ENCODE results near the gene CHPF2.

CHPF2 gene

GRCh38 chr7:151251689-151252560, 19.6 kb downstream of the CHPF2 start:
- no peaks in the 10 kb centered on the region for H3K9me3 ChIP-seq (ENCODE audit: control insufficient read depth, insufficient read depth, low read depth, low read length)
- no peaks in the 10 kb centered on the region for H3K36me3 ChIP-seq (ENCODE audit: control insufficient read depth in 2 of 2, insufficient read depth in 1 of 2, low read length in 2 of 2)
- ChIA-PET POLR2A (interaction anchor here (0.6 to 1.4 kb wide), 6 partner anchors 12 to 75 kb away, joined by 3 to 7 read pairs (median 5); partner anchors contain the start of genes ABCF2 and CHPF2), CTCF (interaction anchor here (0.5 to 1.1 kb wide), 3 partner anchors 8 to 80 kb away, joined by 3 to 6 read pairs (median 4); no protein-coding TSS in a partner anchor)
- H3K27ac ChIP-seq (ENCODE audit: extremely low read depth, low read depth, low read length) = peak overlapping the region; percentile 62
- H3K4me3 ChIP-seq (ENCODE audit: low read depth, low read length) = peak overlapping the region; percentile 49
- peaks cover 3% of the 10 kb centered on the region; the same call in 1 of the 2 replicates for H3K4me1 ChIP-seq (ENCODE audit: control insufficient read depth, insufficient read depth, low read length)
- TF ChIP-seq ZNF398 (tag by site-specific recombination; IDR thresholded peaks at IDR 0.05) = peak; percentile 82
- TF ChIP-seq, protein P1, sequence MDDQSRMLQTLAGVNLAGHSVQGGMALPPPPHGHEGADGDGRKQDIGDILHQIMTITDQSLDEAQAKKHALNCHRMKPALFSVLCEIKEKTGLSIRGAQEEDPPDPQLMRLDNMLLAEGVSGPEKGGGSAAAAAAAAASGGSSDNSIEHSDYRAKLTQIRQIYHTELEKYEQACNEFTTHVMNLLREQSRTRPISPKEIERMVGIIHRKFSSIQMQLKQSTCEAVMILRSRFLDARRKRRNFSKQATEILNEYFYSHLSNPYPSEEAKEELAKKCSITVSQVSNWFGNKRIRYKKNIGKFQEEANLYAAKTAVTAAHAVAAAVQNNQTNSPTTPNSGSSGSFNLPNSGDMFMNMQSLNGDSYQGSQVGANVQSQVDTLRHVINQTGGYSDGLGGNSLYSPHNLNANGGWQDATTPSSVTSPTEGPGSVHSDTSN (CRISPR knock-in tag; IDR thresholded peaks at IDR 0.05) = peak; percentile 76
- TF ChIP-seq ZNF394 (tag by site-specific recombination; IDR thresholded peaks at IDR 0.05; ENCODE audit: borderline replicate concordance) = peak; percentile 61; the same call in 1 of the 2 replicates
- TF ChIP-seq YY2 (tag by site-specific recombination; IDR thresholded peaks at IDR 0.05) = peak; percentile 13; the same call in 1 of the 2 replicates
- no peak for TF ChIP-seq KLF7 (tag by site-specific recombination; IDR thresholded peaks at IDR 0.05; ENCODE audit: borderline replicate concordance)
- TF ChIP-seq EGR2 (tag by site-specific recombination; IDR thresholded peaks at IDR 0.05; ENCODE audit: low read depth) = no peak
- peak; percentile 64 for TF ChIP-seq GLIS1 (tag by site-specific recombination; IDR thresholded peaks at IDR 0.05)
- TF ChIP-seq, protein P2, sequence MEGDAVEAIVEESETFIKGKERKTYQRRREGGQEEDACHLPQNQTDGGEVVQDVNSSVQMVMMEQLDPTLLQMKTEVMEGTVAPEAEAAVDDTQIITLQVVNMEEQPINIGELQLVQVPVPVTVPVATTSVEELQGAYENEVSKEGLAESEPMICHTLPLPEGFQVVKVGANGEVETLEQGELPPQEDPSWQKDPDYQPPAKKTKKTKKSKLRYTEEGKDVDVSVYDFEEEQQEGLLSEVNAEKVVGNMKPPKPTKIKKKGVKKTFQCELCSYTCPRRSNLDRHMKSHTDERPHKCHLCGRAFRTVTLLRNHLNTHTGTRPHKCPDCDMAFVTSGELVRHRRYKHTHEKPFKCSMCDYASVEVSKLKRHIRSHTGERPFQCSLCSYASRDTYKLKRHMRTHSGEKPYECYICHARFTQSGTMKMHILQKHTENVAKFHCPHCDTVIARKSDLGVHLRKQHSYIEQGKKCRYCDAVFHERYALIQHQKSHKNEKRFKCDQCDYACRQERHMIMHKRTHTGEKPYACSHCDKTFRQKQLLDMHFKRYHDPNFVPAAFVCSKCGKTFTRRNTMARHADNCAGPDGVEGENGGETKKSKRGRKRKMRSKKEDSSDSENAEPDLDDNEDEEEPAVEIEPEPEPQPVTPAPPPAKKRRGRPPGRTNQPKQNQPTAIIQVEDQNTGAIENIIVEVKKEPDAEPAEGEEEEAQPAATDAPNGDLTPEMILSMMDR (tag by site-specific recombination; IDR thresholded peaks at IDR 0.05) = 0 out of 2 replicates have a peak, but pooled peaks have one; percentile 14
- TF ChIP-seq, protein P3, sequence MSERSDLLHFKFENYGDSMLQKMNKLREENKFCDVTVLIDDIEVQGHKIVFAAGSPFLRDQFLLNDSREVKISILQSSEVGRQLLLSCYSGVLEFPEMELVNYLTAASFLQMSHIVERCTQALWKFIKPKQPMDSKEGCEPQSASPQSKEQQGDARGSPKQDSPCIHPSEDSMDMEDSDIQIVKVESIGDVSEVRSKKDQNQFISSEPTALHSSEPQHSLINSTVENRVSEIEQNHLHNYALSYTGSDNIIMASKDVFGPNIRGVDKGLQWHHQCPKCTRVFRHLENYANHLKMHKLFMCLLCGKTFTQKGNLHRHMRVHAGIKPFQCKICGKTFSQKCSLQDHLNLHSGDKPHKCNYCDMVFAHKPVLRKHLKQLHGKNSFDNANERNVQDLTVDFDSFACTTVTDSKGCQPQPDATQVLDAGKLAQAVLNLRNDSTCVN (tag by site-specific recombination; optimal IDR thresholded peaks at IDR 0.05) = peak; percentile 59
- TF ChIP-seq ZNF776 (tag by site-specific recombination; IDR thresholded peaks at IDR 0.05; ENCODE audit: borderline replicate concordance) = no peak
- peak; percentile 86 for TF ChIP-seq ZBTB48 (tag by site-specific recombination; IDR thresholded peaks at IDR 0.05)
- peak; percentile 33; the same call in 1 of the 2 replicates for TF ChIP-seq ZNF600 (tag by site-specific recombination; IDR thresholded peaks at IDR 0.05)
- peak; percentile 40 for TF ChIP-seq SP3 (tag by site-specific recombination; IDR thresholded peaks at IDR 0.05)
- TF ChIP-seq ZBTB11 (tag by site-specific recombination; conservative IDR thresholded peaks at IDR 0.05; ENCODE audit: low read depth) = peak; percentile 56; the same call in 1 of the 2 replicates
- TF ChIP-seq WT1 (tag by site-specific recombination; IDR thresholded peaks at IDR 0.05) = peak; percentile 72; the same call in 1 of the 2 replicates
- TF ChIP-seq ZIC2 (tag by site-specific recombination; IDR thresholded peaks at IDR 0.05) = peak; percentile 81
- TF ChIP-seq, protein P4, sequence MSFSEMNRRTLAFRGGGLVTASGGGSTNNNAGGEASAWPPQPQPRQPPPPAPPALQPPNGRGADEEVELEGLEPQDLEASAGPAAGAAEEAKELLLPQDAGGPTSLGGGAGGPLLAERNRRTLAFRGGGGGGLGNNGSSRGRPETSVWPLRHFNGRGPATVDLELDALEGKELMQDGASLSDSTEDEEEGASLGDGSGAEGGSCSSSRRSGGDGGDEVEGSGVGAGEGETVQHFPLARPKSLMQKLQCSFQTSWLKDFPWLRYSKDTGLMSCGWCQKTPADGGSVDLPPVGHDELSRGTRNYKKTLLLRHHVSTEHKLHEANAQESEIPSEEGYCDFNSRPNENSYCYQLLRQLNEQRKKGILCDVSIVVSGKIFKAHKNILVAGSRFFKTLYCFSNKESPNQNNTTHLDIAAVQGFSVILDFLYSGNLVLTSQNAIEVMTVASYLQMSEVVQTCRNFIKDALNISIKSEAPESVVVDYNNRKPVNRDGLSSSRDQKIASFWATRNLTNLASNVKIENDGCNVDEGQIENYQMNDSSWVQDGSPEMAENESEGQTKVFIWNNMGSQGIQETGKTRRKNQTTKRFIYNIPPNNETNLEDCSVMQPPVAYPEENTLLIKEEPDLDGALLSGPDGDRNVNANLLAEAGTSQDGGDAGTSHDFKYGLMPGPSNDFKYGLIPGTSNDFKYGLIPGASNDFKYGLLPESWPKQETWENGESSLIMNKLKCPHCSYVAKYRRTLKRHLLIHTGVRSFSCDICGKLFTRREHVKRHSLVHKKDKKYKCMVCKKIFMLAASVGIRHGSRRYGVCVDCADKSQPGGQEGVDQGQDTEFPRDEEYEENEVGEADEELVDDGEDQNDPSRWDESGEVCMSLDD (tag by site-specific recombination; IDR thresholded peaks at IDR 0.05) = peak; percentile 64; the same call in 1 of the 2 replicates
- TF ChIP-seq PATZ1 (tag by site-specific recombination; IDR thresholded peaks at IDR 0.05) = peak; percentile 46
- no peak for TF ChIP-seq ZNF23 (tag by site-specific recombination; IDR thresholded peaks at IDR 0.05; ENCODE audit: borderline replicate concordance)
- peak; percentile 45 for TF ChIP-seq ZXDB (tag by site-specific recombination; IDR thresholded peaks at IDR 0.05)
